Cardiac muscle cell (in vitro differentiated cells and primary cell): ENCODE results near the gene TPRG1. TPM values are rescaled to one million over a fixed set of nuclear protein-coding genes. Genes with fewer than 3 reads are reported as not detected.

ENCODE experiments used
- DNase-seq, 2 donors: peaks; one replicate each; pipeline versions ENCODE4 v3.0.0 to v3.0.0-alpha.2; 2010 to 2017; ENCODE audit warnings: low read depth in 1 of 2, low spot score in 1 of 2
- H3K27ac ChIP-seq: fragments of 200-600 bp; sonication (generic); 2 replicates; pipeline ENCODE4 v1.5.1; 2016
- H3K27me3 ChIP-seq: fragments of 200-600 bp; sonication (generic); 2 replicates; pipeline ENCODE4 v1.6.0; 2016; ENCODE audit warnings: control low read depth
- H3K36me3 ChIP-seq: fragments of 200-600 bp; sonication (generic); 2 replicates; pipeline ENCODE4 v1.5.1; 2016; ENCODE audit warnings: control low read depth
- H3K4me1 ChIP-seq: fragments of 200-600 bp; sonication (generic); 2 replicates; pipeline ENCODE4 v1.8.1; 2017; ENCODE audit warnings: low read depth, mild to moderate bottlenecking, mixed run types
- H3K4me3 ChIP-seq: fragments of 200-600 bp; sonication (generic); 2 replicates; pipeline ENCODE4 v1.5.1; 2016; ENCODE audit warnings: mild to moderate bottlenecking
- H3K9me3 ChIP-seq: fragments of 200-600 bp; sonication (generic); 2 replicates; pipeline ENCODE4 v1.5.1; 2017; ENCODE audit warnings: low read depth, mild to moderate bottlenecking, control low read depth
- CTCF ChIP-seq: IDR thresholded peaks from 2 replicates; pipeline ENCODE4 v1.5.1; 2012; ENCODE audit warnings: low read depth, mild to moderate bottlenecking, low read length
- polyA plus RNA-seq: library from polyadenylated mRNA; unstranded; fragments of >200 nt; fragmentation: Nextera tagmentation; extraction: Ambion mirVana; gene quantifications from 2 replicates; pipeline ENCODE4 v1.2.1, GENCODE V29; 2016
- total RNA-seq: library from RNA; depleted of rRNA; stranded (reverse); fragments of >200 nt; gene quantifications from 2 replicates; pipeline ENCODE4 v1.2.3, GENCODE V29; 2016

Gene TPRG1
- total and polyA plus RNA-seq, 2 experiments from 2014 or later = 0.09 to 0.48 TPM

- Histone ChIP-seq H3K36me3 (no peaks in the 10 kb centered on the region), H3K4me3 (no peak overlapping the region), H3K27ac (no peak overlapping the region), H3K4me1 (no peaks in the 10 kb centered on the region), H3K27me3 (no peaks in the 10 kb centered on the region), H3K9me3 (no peaks in the 10 kb centered on the region)
- no peak for DNase-seq
- TF ChIP-seq CTCF = no peak
Measured at GRCh38 chr3:189275852-189276251, 104.1 kb downstream of the TPRG1 start.

GRCh38 chr3:189276444-189277219, 104.9 kb downstream of the TPRG1 start:
- no peak overlapping the region for H3K4me3 ChIP-seq
- peak in 1 of 2 donors; percentile 94 for DNase-seq
- H3K4me1 ChIP-seq = no peaks in the 10 kb centered on the region
- TF ChIP-seq CTCF = no peak
- no peaks in the 10 kb centered on the region for H3K9me3 ChIP-seq
- no peak overlapping the region for H3K27ac ChIP-seq
- no peaks in the 10 kb centered on the region for H3K36me3 ChIP-seq
- H3K27me3 ChIP-seq = no peaks in the 10 kb centered on the region

GRCh38 chr3:189277711-189278110, 105.9 kb downstream of the TPRG1 start:
- Histone ChIP-seq H3K27ac (no peak overlapping the region), H3K27me3 (no peaks in the 10 kb centered on the region), H3K4me1 (no peaks in the 10 kb centered on the region), H3K4me3 (no peak overlapping the region), H3K36me3 (no peaks in the 10 kb centered on the region), H3K9me3 (no peaks in the 10 kb centered on the region)
- TF ChIP-seq CTCF = no peak
- DNase-seq = peak in 1 of 2 donors; percentile 14

GRCh38 chr3:189278221-189278620, 106.5 kb downstream of the TPRG1 start:
- no peaks in the 10 kb centered on the region for H3K4me1 ChIP-seq
- DNase-seq = no peak
- no peak for TF ChIP-seq CTCF
- no peak overlapping the region for H3K27ac ChIP-seq
- no peaks in the 10 kb centered on the region for H3K36me3 ChIP-seq
- H3K4me3 ChIP-seq = no peak overlapping the region
- no peaks in the 10 kb centered on the region for H3K27me3 ChIP-seq
- no peaks in the 10 kb centered on the region for H3K9me3 ChIP-seq

GRCh38 chr3:189282189-189282588, 110.4 kb downstream of the TPRG1 start:
- no peak for DNase-seq
- Histone ChIP-seq H3K4me1 (no peaks in the 10 kb centered on the region), H3K4me3 (no peak overlapping the region), H3K9me3 (no peaks in the 10 kb centered on the region), H3K36me3 (no peaks in the 10 kb centered on the region), H3K27ac (no peak overlapping the region), H3K27me3 (no peaks in the 10 kb centered on the region)
- TF ChIP-seq CTCF = no peak
